Activated naive CD8-positive, alpha-beta T cell treated with anti-CD3 and anti-CD28 coated beads, Interleukin-2, amount 50 U/mL, for 24 hours (primary cell): Measurements from ENCODE around the gene LCNL1.

Source experiments
- ATAC-seq: fragments of 150-1000 bp; cut with Tn5 transposase; one replicate; pipeline ENCODE4 v1.10.0; 2021
- DNase-seq: peaks from one replicate; pipeline ENCODE4 v3.0.0; 2021
- H3K27ac Mint-ChIP-seq: one replicate; pipeline ENCODE4 v1.8.0; 2021; ENCODE audit warnings: mild to moderate bottlenecking, mixed read lengths
- H3K27me3 Mint-ChIP-seq: one replicate; pipeline ENCODE4 v1.8.0; 2021; ENCODE audit warnings: mixed read lengths
- H3K36me3 Mint-ChIP-seq: one replicate; pipeline ENCODE4 v1.8.0; 2021; ENCODE audit warnings: low read depth, mixed read lengths
- H3K4me1 Mint-ChIP-seq: one replicate; pipeline ENCODE4 v1.8.0; 2021; ENCODE audit warnings: mixed read lengths
- H3K4me3 Mint-ChIP-seq: one replicate; pipeline ENCODE4 v1.8.0; 2021; ENCODE audit warnings: mild to moderate bottlenecking, moderate library complexity, mixed read lengths
- H3K9me3 Mint-ChIP-seq: one replicate; pipeline ENCODE4 v1.8.0; 2021; ENCODE audit warnings: mixed read lengths

Gene LCNL1

GRCh38 chr9:137011907-137012675 lies 29.3 kb downstream of the LCNL1 start:
- Mint-ChIP-seq H3K27ac (no peak overlapping the region), H3K36me3 (no peaks in the 10 kb centered on the region), H3K9me3 (no peaks in the 10 kb centered on the region)

GRCh38 chr9:137012694-137013570 lies 30.1 kb downstream of the LCNL1 start:
- H3K27ac Mint-ChIP-seq, result no peak overlapping the region
- H3K4me3 Mint-ChIP-seq, result no peak overlapping the region
- no peaks in the 10 kb centered on the region for H3K9me3 Mint-ChIP-seq
- no peaks in the 10 kb centered on the region for H3K4me1 Mint-ChIP-seq
- ATAC-seq (no peak), DNase-seq (no peak)
- H3K27me3 Mint-ChIP-seq, result no peaks in the 10 kb centered on the region
- H3K36me3 Mint-ChIP-seq, result no peaks in the 10 kb centered on the region

More at GRCh38 chr9:137011907-137012675, 29.3 kb downstream of the LCNL1 start:
- Mint-ChIP-seq H3K4me3 (no peak overlapping the region), H3K27me3 (no peaks in the 10 kb centered on the region), H3K4me1 (no peaks in the 10 kb centered on the region)
- ATAC-seq (no peak), DNase-seq (no peak)

- Mint-ChIP-seq H3K4me1 (no peaks in the 10 kb centered on the region), H3K4me3 (no peak overlapping the region), H3K27me3 (no peaks in the 10 kb centered on the region), H3K27ac (no peak overlapping the region), H3K9me3 (no peaks in the 10 kb centered on the region), H3K36me3 (no peaks in the 10 kb centered on the region)
- ATAC-seq (no peak), DNase-seq (no peak)
These were observed 30.8 kb downstream of the LCNL1 start for GRCh38 chr9:137013571-137013940.

- H3K9me3 Mint-ChIP-seq, result no peaks in the 10 kb centered on the region
- no peak overlapping the region for H3K4me3 Mint-ChIP-seq
- no peaks in the 10 kb centered on the region for H3K36me3 Mint-ChIP-seq
- H3K4me1 Mint-ChIP-seq, result no peaks in the 10 kb centered on the region
- no peak overlapping the region for H3K27ac Mint-ChIP-seq
- no peaks in the 10 kb centered on the region for H3K27me3 Mint-ChIP-seq
- no peak for ATAC-seq
- no peak for DNase-seq
These were observed 31.4 kb downstream of the LCNL1 start for GRCh38 chr9:137014166-137014565.

GRCh38 chr9:137014776-137015539 lies 32.2 kb downstream of the LCNL1 start:
- no peaks in the 10 kb centered on the region for H3K36me3 Mint-ChIP-seq
- H3K9me3 Mint-ChIP-seq, result no peaks in the 10 kb centered on the region
- no peak overlapping the region for H3K27ac Mint-ChIP-seq
- no peak for DNase-seq
- H3K27me3 Mint-ChIP-seq, result no peaks in the 10 kb centered on the region
- ATAC-seq, result no peak
- no peak overlapping the region for H3K4me3 Mint-ChIP-seq
- H3K4me1 Mint-ChIP-seq, result no peaks in the 10 kb centered on the region

- H3K4me1 Mint-ChIP-seq, result no peaks in the 10 kb centered on the region
- H3K27me3 Mint-ChIP-seq, result no peaks in the 10 kb centered on the region
- H3K36me3 Mint-ChIP-seq, result no peaks in the 10 kb centered on the region
- ATAC-seq (no peak), DNase-seq (no peak)
- H3K9me3 Mint-ChIP-seq, result no peaks in the 10 kb centered on the region
- H3K27ac Mint-ChIP-seq, result no peak overlapping the region
- no peak overlapping the region for H3K4me3 Mint-ChIP-seq
These were observed 32.7 kb downstream of the LCNL1 start for GRCh38 chr9:137015540-137015930.

GRCh38 chr9:137015976-137016375 lies 33.2 kb downstream of the LCNL1 start:
- ATAC-seq (no peak), DNase-seq (no peak)
- H3K36me3 Mint-ChIP-seq, result no peaks in the 10 kb centered on the region
- H3K27me3 Mint-ChIP-seq, result no peaks in the 10 kb centered on the region
- no peak overlapping the region for H3K4me3 Mint-ChIP-seq
- no peaks in the 10 kb centered on the region for H3K9me3 Mint-ChIP-seq
- H3K4me1 Mint-ChIP-seq, result no peaks in the 10 kb centered on the region
- no peak overlapping the region for H3K27ac Mint-ChIP-seq

- Mint-ChIP-seq H3K4me1 (no peaks in the 10 kb centered on the region), H3K36me3 (no peaks in the 10 kb centered on the region), H3K9me3 (no peaks in the 10 kb centered on the region), H3K4me3 (no peak overlapping the region), H3K27me3 (no peaks in the 10 kb centered on the region), H3K27ac (no peak overlapping the region)
- no peak for DNase-seq
- no peak for ATAC-seq
These were observed 33.6 kb downstream of the LCNL1 start for GRCh38 chr9:137016436-137016835.

- no peak overlapping the region for H3K4me3 Mint-ChIP-seq
- no peaks in the 10 kb centered on the region for H3K36me3 Mint-ChIP-seq
- DNase-seq (no peak), ATAC-seq (no peak)
- no peaks in the 10 kb centered on the region for H3K9me3 Mint-ChIP-seq
- H3K27me3 Mint-ChIP-seq, result no peaks in the 10 kb centered on the region
- H3K27ac Mint-ChIP-seq, result no peak overlapping the region
- H3K4me1 Mint-ChIP-seq, result peaks cover under 1% of the 10 kb centered on the region
These were observed 34.3 kb downstream of the LCNL1 start for GRCh38 chr9:137017071-137017470.

- DNase-seq, result no peak
- Mint-ChIP-seq H3K9me3 (no peaks in the 10 kb centered on the region), H3K4me1 (peaks cover 2% of the 10 kb centered on the region), H3K27me3 (no peaks in the 10 kb centered on the region), H3K36me3 (no peaks in the 10 kb centered on the region), H3K27ac (no peak overlapping the region), H3K4me3 (no peak overlapping the region)
- ATAC-seq, result no peak
These were observed 35.2 kb downstream of the LCNL1 start for GRCh38 chr9:137017791-137018497.

- no peaks in the 10 kb centered on the region for H3K9me3 Mint-ChIP-seq
- ATAC-seq (no peak), DNase-seq (no peak)
- H3K36me3 Mint-ChIP-seq, result no peaks in the 10 kb centered on the region
- no peak overlapping the region for H3K4me3 Mint-ChIP-seq
- H3K27ac Mint-ChIP-seq, result no peak overlapping the region
- peaks cover 2% of the 10 kb centered on the region for H3K4me1 Mint-ChIP-seq
- H3K27me3 Mint-ChIP-seq, result no peaks in the 10 kb centered on the region
These were observed 36.2 kb downstream of the LCNL1 start for GRCh38 chr9:137018761-137019559.

GRCh38 chr9:137019891-137020683 lies 37.3 kb downstream of the LCNL1 start:
- DNase-seq (no peak), ATAC-seq (no peak)
- Mint-ChIP-seq H3K27me3 (no peaks in the 10 kb centered on the region), H3K9me3 (no peaks in the 10 kb centered on the region), H3K36me3 (no peaks in the 10 kb centered on the region), H3K4me3 (no peak overlapping the region), H3K4me1 (peaks cover 2% of the 10 kb centered on the region), H3K27ac (no peak overlapping the region)
